ENCODE measurements around the gene PTPRK.
"Not testable (repeated sequence)": the region's sequence is repeated elsewhere in the genome, so short reads cannot be mapped to it uniquely, and the experiment has no call there.

PTPRK gene

DNA sequence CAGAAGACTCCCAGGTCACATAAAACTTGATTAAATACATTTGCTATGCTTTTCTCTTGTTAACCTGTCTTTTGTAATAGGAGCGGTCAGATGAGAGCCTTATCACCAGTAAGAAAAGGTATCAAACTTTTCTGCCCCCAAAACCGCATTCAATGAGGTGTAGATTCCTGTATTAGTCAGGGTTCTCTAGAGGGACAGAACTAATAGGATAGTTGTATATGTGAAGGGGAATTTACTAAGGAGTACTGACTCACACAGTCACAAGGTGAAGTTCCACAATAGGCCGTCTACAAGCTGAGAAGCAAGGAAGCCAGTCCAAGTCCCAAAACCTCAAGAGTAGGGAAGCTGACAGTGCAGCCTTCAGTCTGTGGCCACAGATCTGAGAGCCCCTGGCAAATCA is 32.7 kb downstream of the PTPRK start:
- no peak for DNase-seq

DNA sequence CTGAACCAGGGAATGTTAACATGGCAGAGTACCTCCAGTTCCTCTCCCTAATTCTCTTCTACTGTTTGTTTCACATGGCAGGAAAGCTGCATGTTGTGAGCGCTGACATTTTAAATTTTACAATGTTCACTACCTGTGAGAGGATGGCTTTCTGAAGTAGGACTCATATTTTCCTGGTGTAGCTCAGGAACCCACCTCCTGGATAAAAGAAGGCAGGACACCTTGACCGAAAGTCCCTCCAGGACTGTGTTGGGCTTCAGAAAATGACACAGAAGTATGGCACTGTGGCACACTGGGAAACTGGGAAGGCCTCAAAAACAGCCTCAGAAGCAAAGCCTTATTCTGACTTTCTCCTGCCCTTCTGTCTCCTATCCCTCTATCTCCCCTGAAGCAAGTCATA is 33.3 kb downstream of the PTPRK start:
- DNase-seq: no peak

DNA sequence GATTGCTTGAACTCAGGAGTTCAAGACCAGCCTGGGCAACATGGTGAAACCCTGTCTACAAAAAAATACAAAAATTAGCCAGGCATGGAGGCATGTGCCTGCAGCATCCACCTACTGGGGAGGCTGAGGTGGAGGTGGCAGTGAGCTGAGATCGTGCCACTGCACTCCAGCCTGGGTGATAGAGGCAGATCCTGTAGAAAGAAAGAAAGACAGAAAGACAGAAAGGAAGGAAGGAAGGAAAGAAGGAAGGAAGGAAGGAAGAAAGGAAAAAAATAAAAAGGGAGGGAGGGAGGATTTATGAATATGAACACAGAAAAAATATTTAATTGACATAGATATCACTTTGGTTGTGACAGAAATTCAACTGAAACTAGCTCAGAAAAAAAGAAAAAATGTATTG is 33.8 kb downstream of the PTPRK start:
- not testable (repeated sequence) for DNase-seq

DNA sequence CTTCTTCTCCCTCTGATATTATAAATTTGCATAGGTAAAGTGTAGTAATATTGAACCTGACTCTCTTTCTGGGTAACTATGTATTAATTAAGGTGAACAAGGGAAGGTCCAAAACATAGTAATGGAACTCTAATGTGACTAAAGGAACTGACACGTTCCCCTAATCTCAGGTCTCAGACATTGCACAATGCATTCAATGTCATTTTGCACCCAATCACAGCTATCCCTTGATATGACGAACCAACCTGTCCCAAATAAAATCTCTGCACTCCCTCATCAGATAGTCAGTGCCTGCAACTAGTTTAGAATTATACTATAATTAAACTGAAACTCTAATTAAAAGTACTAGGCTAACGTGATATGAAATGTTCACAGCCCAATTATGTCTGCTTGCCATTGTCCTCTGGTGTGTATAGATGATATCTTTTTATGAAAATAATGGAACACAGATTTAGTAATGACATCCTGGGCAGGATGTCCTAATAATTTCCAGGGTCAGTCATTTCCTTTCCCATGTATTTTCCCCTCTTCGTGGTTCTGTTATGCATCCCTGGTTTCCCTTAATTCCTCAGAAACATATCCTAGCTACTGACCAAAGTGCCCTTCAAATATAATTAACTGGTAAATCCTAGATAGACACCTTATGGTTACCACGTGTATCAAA is 36.8 kb downstream of the PTPRK start:
- no peak for DNase-seq

DNA sequence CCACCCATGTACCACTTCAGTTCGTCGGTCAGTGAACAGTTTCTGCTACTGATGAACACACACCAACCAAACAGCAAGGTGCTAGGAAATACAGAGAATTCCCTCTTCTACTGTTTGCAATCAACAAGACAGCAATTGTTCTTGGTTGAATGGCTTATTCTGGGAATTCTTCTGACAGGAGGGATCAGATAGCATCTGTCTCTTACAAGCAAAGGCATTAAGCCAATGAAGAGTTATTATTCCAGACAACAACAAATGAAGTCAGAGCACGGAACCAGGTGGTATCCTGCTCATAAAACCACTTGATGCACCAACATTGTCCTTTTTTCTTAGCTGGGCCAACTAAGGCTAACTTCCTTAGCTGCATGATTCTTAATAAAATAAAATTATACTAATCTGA is 37.8 kb downstream of the PTPRK start:
- no peak for DNase-seq

DNA sequence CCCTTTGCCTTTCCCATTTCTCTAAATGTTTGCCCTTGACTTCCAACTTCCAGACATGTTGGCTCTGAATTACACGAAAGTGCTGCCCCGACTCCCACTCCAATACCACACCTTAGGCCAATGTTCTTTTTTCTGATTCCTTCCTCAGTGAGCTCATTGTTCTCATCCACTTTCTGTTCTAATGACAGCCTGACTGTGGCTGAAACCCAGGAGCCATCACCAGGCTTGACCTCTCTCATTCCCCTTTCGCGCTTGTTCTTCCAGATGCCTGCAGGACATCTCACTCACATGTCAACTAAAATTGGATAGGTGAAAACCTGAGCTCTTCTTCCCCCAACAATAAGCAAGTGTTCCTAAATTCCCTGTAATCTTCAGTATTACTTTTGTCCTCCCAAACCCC is 40.4 kb downstream of the PTPRK start:
- DNase-seq: no peak

DNA sequence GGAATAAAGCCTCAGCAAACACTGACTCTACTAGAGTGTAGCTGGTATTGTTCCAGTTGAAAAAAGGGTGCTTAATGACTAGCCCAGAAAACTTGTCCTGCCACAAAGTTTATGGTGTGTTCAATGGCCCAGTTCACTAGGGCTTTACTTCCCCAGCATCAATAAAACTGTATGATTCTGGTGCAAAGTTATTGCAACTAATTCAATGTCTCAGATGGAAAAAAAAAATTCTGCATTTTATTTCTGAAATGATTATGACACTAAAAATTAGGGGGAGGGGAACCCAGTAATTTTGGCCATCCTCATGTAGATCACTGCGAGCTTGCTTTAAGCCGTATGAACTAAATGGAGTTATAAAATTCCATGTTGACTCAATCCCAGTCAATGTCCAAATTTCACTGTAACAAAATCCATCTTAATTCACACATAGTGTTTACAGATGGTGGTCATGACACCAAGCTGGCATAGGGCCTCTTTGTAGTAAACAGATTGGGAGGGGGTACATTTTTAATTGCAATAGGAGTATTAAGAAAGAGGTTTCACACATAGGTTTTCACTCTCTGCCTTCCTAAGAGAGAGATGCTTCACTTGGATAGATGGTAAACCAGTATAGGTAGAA is 41.2 kb downstream of the PTPRK start:
- DNase-seq: no peak

DNA sequence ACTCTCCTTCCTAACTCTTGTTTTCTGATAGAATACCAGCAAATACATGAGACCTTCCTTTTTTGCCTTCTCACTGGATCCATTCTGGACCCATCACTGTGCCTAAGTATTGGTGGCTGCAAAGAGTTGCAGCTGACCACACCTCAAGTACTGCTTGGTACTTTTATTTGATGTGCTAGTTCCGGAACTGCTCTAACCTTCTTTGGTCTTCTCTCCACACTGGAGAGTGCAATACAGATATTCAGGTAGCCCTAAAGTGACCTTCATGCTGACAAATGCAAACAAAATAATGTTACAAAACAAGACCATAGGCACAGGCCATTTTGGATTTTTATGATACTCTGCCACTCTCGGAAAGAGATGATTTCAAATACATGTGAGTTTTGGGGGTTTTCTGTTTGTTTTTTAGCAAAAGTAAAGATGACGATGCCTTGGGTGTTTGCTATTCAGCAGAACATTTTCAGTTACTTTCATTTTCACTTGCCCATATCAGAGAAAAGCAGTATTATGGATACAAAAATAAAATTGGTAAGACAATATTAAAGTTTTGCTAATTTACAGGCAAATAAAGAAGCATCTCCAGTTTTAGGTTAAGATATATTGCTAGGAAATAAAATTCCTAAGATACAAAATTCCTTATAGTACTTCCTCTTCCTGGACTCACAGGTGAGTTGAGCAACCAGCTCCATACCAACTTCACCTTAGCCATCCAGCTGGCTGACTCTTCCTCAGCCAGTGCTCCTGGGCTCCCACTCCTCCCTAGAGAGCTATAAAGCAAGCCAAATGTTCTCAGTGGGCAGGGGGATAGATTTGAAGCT is 42.0 kb downstream of the PTPRK start:
- DNase-seq: no peak

DNA sequence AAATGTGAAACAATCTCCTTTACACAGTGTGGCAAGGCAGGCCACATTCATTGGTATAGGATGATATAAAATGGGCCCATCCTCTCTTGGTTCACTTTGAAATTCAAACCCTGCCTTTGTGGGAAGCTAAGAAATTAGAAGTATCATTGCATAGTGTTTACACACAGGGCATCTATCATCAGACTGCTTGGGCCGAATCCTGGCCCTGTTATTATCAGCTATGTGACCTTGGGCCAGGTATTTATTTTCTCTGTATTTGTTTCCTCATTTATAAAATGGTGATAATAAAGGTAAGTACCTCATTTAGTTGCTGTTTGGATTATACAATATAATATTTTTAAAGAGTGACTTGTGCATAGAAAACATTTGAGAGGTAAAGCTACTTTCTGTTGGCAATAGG is 45.5 kb downstream of the PTPRK start:
- DNase-seq: no peak

DNA sequence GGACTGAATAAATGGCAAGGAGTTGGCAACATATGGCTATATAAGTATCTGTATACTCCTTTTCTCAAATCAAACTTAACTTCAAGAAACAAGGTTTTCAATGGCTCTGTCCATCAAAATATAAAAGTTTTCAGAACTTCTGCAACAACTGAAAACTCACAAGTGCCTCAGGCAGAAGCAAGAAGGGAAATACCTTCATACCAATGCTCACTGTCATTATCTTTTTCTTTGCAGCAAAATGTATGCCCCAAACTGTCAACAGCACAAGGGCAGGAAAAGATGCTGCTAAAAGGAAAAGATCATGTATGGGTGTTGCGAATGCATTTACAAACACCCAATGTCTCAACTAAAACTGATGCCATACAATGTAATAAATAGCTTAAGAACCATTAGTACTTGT is 45.9 kb downstream of the PTPRK start:
- DNase-seq: no peak

DNA sequence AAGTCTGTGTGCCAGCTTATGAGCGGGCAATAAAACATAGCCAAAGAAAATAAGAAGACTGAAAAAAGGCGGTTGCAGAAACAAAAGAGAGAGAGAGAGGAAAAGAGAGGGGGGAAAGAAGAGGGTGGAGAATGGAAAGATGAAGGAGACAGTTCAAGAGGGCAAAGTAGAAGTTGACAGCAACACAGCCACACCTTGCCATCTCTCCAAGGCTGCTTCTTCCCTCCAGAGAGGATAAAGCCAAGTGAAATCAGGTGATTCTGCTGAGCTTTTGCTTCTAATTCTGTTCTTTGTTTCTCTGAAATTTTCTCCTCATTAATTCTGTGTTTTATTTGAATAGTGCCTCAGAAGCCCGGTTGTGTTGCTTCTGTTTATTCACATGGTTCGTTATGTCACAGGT is 48.5 kb downstream of the PTPRK start:
- no peak for DNase-seq

DNA sequence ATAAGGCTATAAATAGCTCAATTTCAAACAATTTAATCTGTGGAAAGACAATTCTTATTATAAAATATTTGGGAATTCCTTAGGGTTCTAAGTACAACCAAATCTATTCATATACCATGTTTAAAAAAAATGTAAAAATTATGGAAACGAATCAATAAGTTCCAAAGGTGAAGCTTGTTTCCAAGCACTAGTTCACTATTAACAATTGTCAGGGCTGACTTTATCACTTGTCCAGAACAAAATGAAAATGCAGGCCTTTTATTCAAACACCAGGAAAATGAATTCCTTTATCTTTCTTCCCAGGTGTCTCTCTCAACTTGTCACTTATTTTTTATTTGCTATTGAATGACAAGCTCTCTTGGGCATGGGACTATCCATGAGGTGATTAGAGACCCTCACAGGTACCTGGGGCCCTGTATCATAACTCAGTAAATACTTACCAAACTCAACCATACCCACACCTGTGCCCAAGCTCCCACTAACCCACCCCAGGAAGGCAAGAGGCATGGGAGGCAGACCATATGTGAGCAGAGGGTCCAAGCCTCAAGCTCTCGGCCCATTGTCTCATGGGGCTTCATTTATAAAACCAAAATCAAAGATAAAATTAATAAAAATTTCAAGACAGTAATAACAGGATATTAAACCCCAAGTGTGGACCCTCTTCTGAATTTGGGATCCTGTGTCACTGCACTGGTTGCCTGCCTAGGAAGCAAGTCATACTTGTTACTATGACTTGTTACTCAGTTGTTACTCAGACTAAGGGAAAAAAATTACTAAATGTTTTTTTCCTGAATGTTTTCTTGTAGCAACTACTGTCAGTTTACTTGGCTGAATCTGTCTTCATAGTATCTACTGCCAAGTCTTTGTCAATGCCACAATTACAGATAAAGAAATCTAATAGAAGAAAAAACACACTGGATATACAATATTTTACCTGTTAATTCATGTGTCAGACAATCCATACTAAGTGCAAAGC is 54.7 kb downstream of the PTPRK start:
- no peak for DNase-seq

DNA sequence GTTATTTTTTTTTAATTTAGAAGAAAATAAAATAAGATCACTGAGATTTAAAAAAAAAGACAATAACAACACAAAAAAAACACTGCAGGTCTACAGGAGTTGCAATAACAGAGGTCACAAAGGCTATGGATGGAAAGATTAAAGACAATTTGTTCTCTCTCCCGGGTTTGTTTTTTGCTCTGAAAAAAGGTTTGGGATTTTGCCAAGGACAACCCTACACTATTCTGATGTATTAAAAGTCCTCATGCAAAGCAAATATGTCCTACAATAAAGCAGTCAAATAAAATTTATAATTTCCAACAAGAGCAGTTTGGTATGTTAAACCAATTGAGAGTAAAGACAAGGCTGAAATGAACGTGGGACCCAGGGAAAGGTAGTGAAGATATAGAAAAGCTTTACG is 55.6 kb downstream of the PTPRK start:
- DNase-seq: no peak

DNA sequence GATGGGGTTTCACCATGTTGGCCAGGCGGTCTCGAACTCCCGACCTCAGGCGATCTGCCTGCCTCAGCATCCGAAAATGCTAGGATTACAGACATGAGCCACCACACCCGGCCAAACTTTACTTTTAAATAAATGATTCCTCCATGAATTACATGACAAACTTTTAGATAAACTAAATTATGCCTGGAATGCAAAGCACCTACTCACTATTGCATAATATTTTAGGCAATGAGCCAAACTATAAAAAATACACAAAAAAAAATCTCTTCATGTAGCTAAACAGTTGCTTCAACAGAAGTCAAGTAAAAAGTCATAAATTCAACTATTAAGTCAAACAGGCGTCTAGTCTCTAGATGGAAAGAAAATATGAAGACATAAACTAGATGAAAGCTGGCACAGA is 56.5 kb downstream of the PTPRK start:
- no peak for DNase-seq

DNA sequence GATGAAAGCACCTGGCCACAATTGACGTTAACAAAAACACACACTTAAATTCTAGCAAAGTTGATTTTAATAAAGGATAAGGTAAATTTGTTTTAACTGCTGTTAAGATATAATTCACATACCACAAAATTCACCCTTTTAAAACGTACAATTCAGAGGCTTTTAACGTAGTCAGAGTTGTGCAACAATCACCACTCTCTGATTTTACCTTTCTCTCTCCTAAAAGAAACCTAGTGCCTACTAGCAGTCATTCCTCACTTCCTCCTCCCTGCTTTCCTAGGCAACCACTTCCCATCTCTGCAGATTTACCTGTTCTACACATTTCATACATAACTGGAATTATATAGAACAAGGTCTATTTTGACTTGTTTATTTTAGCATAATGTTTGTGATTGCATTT is 58.9 kb downstream of the PTPRK start:
- no peak for DNase-seq

DNA sequence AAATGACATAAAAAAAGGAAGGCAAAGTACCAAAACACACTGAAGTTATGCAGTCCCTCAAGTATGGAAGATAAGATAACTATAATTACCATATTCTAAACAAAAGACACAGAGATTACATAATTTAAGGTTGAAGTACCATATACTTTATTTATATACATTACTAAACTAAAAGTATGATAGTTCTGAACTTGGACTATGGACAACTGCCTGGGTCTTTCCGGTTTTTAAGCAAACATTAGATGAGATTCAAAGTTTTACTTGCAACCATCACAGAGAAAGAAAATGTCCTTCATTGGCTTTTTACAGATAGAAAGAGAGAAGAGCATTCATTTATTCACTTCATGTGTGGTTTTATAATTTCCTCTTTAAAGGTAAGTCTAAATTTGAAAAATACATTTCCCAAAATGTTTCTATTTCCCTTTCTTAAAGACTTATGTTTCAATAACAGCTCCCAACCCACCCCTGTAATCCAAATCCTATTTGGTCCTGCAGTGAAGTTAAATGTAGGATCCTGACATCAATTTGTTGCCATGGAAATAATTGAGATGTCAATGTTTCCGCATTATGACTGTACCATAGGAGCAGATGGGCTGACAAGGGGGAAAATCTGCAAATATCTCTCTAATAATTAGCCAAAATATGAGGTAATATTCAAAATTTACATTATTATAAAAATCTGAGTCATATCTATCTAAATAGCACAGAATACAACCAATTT is 63.7 kb downstream of the PTPRK start:
- no peak for DNase-seq

DNA sequence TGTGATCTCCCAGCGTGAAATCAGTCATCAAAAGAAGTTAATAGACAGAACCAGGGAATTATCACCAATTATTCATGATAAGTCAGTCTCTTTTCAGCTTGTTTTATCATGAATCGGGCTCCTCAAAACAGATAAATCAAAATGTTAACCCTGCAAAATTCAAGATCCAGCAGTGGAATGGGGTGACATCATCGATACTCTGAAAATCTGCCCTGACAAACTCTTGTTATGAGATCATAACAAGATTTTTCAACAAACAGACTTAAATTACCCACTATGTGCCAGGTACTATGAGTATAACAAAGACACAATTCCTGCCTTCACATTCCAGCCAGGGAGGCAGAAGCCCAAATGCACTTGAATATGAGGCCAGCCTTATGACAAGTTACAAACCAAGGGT is 64.4 kb downstream of the PTPRK start:
- DNase-seq: no peak

DNA sequence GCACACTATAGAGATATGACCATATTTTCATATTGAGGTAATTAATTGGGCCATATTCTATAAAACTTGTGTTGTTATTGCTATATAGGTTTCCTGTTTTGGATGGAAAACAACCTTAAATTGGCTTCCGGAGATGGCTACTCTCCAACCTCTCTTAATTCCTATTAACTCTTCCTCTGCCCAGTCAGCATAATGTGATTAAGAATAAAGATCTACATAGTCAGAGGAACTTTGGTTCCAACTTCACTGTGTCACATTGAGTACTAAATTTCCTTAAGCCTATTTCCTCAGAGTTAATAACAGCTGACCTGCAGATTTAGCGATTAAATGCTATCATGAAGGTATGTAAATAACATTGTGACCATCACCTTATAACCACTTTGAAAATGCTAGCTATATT is 67.7 kb downstream of the PTPRK start:
- no peak for DNase-seq

DNA sequence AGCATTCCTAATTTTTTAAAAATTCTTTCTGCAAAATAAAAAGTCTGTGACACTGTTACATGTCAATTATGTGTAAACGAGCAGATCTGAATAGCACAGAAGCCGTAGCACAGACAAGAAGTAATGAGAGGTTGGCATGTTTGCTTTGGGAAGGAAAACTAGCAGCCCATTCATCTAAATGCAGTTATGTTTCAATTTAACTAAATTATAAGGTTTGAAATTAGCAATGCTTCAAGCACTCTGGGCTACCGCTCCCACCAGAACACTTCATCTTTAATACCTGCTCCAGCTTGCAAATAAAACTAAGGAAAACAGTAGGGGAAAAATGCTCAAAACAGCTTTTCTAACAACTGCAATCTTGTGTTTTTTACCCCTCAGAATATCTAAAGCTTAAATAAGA is 73.9 kb downstream of the PTPRK start:
- DNase-seq: no peak

DNA sequence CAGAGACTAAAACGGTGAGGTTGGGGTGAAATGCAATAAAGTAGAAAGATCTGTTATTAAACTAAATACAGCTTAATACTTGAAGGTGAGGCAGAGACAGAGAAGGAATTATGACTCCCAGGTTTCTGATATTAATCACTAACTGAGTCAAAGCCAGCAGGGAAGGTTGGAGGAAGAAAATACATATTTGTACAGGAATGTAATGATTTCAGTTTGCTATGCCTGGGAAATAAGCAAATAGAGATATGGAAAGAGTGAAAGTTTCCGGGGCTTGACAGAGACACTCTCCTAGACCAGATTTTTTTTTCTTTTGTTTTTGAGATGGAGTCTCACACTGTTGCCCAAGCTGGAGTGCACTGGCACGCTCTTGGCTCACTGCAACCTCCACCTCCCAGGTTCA is 76.8 kb downstream of the PTPRK start:
- no peak for DNase-seq

DNA sequence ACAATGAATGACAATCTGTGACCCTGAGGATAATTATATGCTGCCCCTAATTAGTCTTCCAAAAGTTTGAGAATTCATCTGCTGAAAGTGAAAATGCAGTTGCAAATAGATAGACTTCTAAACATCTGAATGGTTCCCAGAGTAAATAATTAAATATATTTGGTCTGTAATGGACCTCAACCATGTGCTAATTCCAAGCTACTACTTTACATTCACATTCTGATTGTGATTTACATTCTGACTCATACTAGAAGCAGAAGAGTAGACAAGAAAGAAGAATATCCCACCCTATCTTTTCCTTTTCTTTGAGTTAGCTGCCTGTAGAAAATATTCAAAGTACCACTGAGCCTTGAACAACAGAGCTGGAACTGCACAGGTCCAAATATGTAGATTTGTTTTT is 80.8 kb downstream of the PTPRK start:
- no peak for DNase-seq

DNA sequence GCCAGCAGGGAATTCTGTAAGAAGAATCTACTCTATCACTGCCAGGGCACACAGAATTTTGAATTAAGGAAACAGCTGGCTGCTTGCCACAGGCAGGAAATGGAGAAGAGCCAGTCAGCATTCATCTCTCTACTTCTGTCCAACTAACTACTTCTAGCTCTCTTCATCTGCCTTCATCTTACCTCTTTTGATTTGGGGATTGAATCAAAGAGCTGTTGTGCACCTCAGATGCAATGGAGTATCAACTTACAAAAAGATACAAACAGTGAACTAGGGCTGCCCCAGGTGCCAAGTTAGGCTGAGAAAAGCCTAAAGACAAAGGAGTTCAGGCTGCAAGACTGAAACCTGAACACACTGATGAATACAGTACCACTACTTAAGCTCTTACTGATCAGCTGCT is 82.0 kb downstream of the PTPRK start:
- DNase-seq: no peak

DNA sequence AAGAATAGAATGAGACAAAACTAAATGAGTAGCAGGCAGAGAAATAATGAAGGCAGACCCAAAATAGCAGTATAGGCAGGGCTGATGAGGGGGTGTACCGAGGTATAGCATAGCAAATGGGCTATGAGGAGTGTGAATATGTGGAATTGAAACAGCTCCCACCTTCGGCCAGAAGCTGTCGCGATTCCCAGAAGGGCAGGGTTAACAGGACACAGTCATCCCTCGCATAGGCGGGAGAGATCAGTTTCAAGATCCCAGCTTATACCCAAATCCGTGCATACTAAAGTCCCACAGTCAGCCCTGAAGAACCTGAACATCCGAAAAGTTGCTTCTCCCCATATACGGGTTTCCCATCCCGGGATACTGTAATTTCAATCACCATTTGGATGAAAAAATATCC is 82.7 kb downstream of the PTPRK start:
- DNase-seq: no peak
